Tibial nerve (tissue), 4 donors: ENCODE measurements around the gene SNAI1. TPM values are rescaled to one million over a fixed set of nuclear protein-coding genes. Genes with fewer than 3 reads are reported as not detected.
"Not testable (repeated sequence)": the region's sequence is repeated elsewhere in the genome, so short reads cannot be mapped to it uniquely, and the experiment has no call there.

Experiments
- DNase-seq, 2 donors: peaks; one replicate each; pipeline ENCODE4 v3.0.0-alpha.2; 2019; ENCODE audit warnings: low spot score in 2 of 2
- H3K27ac ChIP-seq, 4 donors: fragments of 200-600 bp; sonication (generic) in 3 of 4; one replicate each; pipeline ENCODE4 v1.5.1; 2017 to 2019; ENCODE audit warnings: mild to moderate bottlenecking in 1 of 4
- H3K27me3 ChIP-seq, 2 donors: fragments of 200-600 bp; sonication (generic) in 1 of 2; one replicate each; pipeline versions ENCODE4 v1.5.1 to v1.6.0; 2017 to 2019
- H3K36me3 ChIP-seq, 3 donors: fragments of 200-600 bp; sonication (generic); one replicate each; pipeline ENCODE4 v1.5.1; 2018 to 2019
- H3K4me1 ChIP-seq, 4 donors: fragments of 200-600 bp; sonication (generic) in 3 of 4; one replicate each; pipeline ENCODE4 v1.5.1; 2017 to 2019
- H3K4me3 ChIP-seq, 4 donors: fragments of 200-600 bp; sonication (generic) in 3 of 4; one replicate each; pipeline ENCODE4 v1.5.1; 2017 to 2019; ENCODE audit warnings: mild to moderate bottlenecking in 1 of 4, moderate library complexity in 1 of 4
- H3K9me3 ChIP-seq, 4 donors: fragments of 200-600 bp; sonication (generic) in 3 of 4; one replicate each; pipeline ENCODE4 v1.5.1; 2017 to 2019
- CTCF ChIP-seq, 5 experiments: fragments of 200-600 bp in 3 of 5; fragments of 450-650 bp in 2 of 5; sonication (generic) in 3 of 5; IDR thresholded peaks; one replicate each; pipeline ENCODE4 v1.5.1; 2016 to 2019; ENCODE audit warnings: antibody characterized with exemption in 5 of 5, mild to moderate bottlenecking in 3 of 5, moderate library complexity in 2 of 5
- EP300 ChIP-seq, 2 donors: sonication (generic); formaldehyde crosslinking; IDR thresholded peaks; one replicate each; pipeline ENCODE4 v1.6.1; 2017; ENCODE audit warnings: antibody characterized with exemption in 2 of 2, mild to moderate bottlenecking in 1 of 2
- POLR2A ChIP-seq, 2 donors: fragments of 450-650 bp; IDR thresholded peaks; one replicate each; pipeline ENCODE4 v1.6.1; 2017; ENCODE audit warnings: antibody characterized with exemption in 2 of 2, mild to moderate bottlenecking in 2 of 2, moderate library complexity in 2 of 2
- WGBS, 2 donors: methylation state at CpG; one replicate each; pipeline ENCODE4 v1.1.5; 2018; 5-methylcytosine and 5-hydroxymethylcytosine counted together
- total RNA-seq, 4 donors: library from RNA; depleted of rRNA; stranded (reverse); fragments of >200 nt; gene quantifications; one replicate each; pipeline ENCODE4 v1.1.0, GENCODE V29; 2016

The SNAI1 gene
- total RNA-seq, 4 donors from 2014 or later = 4.2 to 14.4 (median 6.0) TPM

DNA sequence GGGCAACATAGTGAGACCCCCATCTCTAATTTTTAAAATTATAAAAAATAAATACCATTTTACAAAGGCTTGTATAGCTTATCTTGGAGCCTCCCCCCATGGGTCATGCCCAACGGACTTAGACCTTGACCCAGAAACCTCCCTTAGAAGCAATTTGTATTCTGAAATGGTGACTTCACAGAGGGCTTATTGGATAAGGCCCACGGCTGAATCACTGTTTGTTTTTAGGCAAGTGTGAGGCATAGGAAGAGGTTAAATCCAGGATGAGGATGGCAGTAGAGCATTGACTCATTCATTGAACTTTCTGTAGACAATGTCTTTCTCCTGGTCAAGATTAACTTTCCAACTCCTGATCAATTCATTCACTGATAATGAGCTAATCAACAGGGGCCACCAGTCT, 6.2 kb upstream of the SNAI1 start:
- H3K27ac ChIP-seq = no peak overlapping the region
- no peak for DNase-seq
- no peaks in the 10 kb centered on the region for H3K36me3 ChIP-seq
- peaks cover 0 to 20% (median 7%) of the 10 kb centered on the region in 4 donors for H3K4me1 ChIP-seq
- no peaks in the 10 kb centered on the region for H3K27me3 ChIP-seq
- no peak for TF ChIP-seq CTCF (IDR thresholded peaks at IDR 0.05)
- no peak for TF ChIP-seq POLR2A (IDR thresholded peaks at IDR 0.05)
- TF ChIP-seq EP300 (IDR thresholded peaks at IDR 0.05) = no peak
- no peak overlapping the region for H3K4me3 ChIP-seq
- 31 to 34% methylated on average over 2 of the region's 2 CpGs for WGBS, 2 donors
- no peaks in the 10 kb centered on the region for H3K9me3 ChIP-seq

GRCh38 chr20:49977740-49978139, 5.0 kb upstream of the SNAI1 start:
- H3K36me3 ChIP-seq, H3K27me3 ChIP-seq, H3K9me3 ChIP-seq, H3K27ac ChIP-seq, DNase-seq, H3K4me3 ChIP-seq: not testable (repeated sequence)
- whole genome bisulfite sequencing, 2 donors = 86 to 96% methylated on average over 2 of the region's 2 CpGs
- peaks cover 0 to 32% (median 11%) of the 10 kb centered on the region in 4 donors for H3K4me1 ChIP-seq

DNA sequence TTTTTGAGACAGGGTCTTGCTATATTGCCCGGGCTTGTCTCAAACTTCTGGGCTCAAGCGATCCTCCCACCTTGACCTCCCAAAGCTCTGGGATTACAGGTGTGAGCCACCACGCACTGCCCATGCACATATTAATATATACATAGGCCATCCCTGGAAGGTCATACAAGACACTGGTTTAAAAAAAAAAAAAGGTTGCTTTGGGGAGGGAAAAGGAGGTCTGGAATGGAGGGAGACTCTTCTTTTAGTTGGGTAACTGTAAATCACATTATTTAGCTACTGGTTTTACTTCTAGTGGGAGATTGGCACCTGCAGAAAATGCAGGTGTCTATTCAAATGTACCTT, 4.1 kb upstream of the SNAI1 start:
- H3K4me3 ChIP-seq = no peak overlapping the region
- H3K27me3 ChIP-seq = no peaks in the 10 kb centered on the region
- peaks cover 0 to 40% (median 11%) of the 10 kb centered on the region in 4 donors for H3K4me1 ChIP-seq
- WGBS, 2 donors = 75 to 81% methylated on average over 3 of the region's 3 CpGs
- no peak for DNase-seq
- H3K36me3 ChIP-seq = no peaks in the 10 kb centered on the region
- no peak for TF ChIP-seq EP300 (IDR thresholded peaks at IDR 0.05)
- TF ChIP-seq CTCF (IDR thresholded peaks at IDR 0.05) = no peak
- no peak for TF ChIP-seq POLR2A (IDR thresholded peaks at IDR 0.05)
- peak overlapping the region in 1 of 4 donors; percentile 60 for H3K27ac ChIP-seq
- no peaks in the 10 kb centered on the region for H3K9me3 ChIP-seq

- Histone ChIP-seq H3K27ac (peak overlapping the region in 2 of 4 donors; percentile 32 to 60), H3K36me3 (no peaks in the 10 kb centered on the region), H3K27me3 (no peaks in the 10 kb centered on the region), H3K4me1 (peaks cover 0 to 44% (median 11%) of the 10 kb centered on the region in 4 donors), H3K4me3 (peak overlapping the region in 3 of 4 donors; percentile 40 to 43 (median 41)), H3K9me3 (no peaks in the 10 kb centered on the region)
- peak; percentile 98 to 100 (median 99) for TF ChIP-seq CTCF (IDR thresholded peaks at IDR 0.05)
- TF ChIP-seq EP300 (IDR thresholded peaks at IDR 0.05) = peak in 1 of 2 donors; percentile 26
- TF ChIP-seq POLR2A (IDR thresholded peaks at IDR 0.05) = no peak
- no peak for DNase-seq
- 31% methylated on average over 18 to 21 of the region's 37 CpGs for WGBS, 2 donors
Measured at GRCh38 chr20:49979030-49979832, 3.5 kb upstream of the SNAI1 start.

- 75 to 78% methylated on average over 11 of the region's 11 CpGs for WGBS, 2 donors
- no peaks in the 10 kb centered on the region for H3K27me3 ChIP-seq
- H3K4me1 ChIP-seq = peaks cover 0 to 56% (median 15%) of the 10 kb centered on the region in 4 donors
- no peak overlapping the region for H3K4me3 ChIP-seq
- H3K9me3 ChIP-seq = no peaks in the 10 kb centered on the region
- DNase-seq = no peak
- TF ChIP-seq CTCF (IDR thresholded peaks at IDR 0.05) = no peak
- no peak for TF ChIP-seq POLR2A (IDR thresholded peaks at IDR 0.05)
- no peak for TF ChIP-seq EP300 (IDR thresholded peaks at IDR 0.05)
- no peaks in the 10 kb centered on the region for H3K36me3 ChIP-seq
- peak overlapping the region in 1 of 4 donors; percentile 41 for H3K27ac ChIP-seq
Measured at GRCh38 chr20:49980140-49981008, 2.4 kb upstream of the SNAI1 start.
